C4-2B (cell line): Measurements from ENCODE around the gene CES4A.

ENCODE experiments used
- H3K27ac ChIP-seq: fragments of 450-650 bp; 2 replicates; pipeline ENCODE4 v1.5.1; 2017
- ZFX ChIP-seq: fragments of 450-650 bp; IDR thresholded peaks from 2 replicates; pipeline ENCODE4 v1.6.1; 2017
- TF ChIP-seq, protein P1 (sequence below): fragments of 450-650 bp; conservative IDR thresholded peaks from 2 replicates; pipeline ENCODE4 v1.5.1; 2017; ENCODE audit warnings: mild to moderate bottlenecking

The CES4A gene

DNA sequence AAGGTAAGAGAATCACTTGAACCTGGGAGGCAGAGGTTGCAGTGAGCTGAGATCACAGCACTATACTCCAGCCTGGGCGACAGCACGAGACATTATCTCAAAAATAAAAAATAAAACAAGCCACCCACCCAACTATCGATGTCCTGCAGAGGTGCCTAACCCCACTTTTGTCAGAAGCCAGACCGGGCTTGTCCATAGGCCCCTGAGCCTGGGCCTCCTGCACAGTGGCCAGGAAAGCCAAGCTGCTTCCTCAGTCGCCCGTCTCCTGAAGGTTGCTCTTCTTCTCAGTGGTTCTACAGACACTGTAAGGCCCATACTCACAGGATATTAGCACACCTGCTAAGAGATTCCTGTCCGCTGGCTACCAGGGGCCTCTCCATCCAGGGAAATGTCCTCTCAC, 41.8 kb upstream of the CES4A start:
- TF ChIP-seq, protein P1, sequence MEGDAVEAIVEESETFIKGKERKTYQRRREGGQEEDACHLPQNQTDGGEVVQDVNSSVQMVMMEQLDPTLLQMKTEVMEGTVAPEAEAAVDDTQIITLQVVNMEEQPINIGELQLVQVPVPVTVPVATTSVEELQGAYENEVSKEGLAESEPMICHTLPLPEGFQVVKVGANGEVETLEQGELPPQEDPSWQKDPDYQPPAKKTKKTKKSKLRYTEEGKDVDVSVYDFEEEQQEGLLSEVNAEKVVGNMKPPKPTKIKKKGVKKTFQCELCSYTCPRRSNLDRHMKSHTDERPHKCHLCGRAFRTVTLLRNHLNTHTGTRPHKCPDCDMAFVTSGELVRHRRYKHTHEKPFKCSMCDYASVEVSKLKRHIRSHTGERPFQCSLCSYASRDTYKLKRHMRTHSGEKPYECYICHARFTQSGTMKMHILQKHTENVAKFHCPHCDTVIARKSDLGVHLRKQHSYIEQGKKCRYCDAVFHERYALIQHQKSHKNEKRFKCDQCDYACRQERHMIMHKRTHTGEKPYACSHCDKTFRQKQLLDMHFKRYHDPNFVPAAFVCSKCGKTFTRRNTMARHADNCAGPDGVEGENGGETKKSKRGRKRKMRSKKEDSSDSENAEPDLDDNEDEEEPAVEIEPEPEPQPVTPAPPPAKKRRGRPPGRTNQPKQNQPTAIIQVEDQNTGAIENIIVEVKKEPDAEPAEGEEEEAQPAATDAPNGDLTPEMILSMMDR, result no peak
- no peak for TF ChIP-seq ZFX
- no peak overlapping the region for H3K27ac ChIP-seq

DNA sequence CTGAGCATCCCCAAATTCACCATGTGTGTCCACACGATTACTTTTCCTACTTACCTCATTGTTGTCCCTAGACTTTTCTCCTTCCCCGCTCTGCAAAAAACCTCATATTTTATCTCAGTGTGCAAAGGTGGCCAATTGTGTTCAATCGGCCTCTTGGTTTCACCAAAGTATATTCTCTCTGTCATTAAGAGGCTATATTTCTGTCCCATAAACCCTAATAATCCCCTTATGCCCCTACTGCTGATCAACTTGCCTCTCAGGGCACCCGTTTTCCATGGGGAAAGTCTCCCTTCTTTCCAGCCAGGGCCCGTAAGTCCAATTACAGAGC, 41.5 kb upstream of the CES4A start:
- TF ChIP-seq ZFX, result no peak
- TF ChIP-seq, protein P1, result no peak
- no peak overlapping the region for H3K27ac ChIP-seq

DNA sequence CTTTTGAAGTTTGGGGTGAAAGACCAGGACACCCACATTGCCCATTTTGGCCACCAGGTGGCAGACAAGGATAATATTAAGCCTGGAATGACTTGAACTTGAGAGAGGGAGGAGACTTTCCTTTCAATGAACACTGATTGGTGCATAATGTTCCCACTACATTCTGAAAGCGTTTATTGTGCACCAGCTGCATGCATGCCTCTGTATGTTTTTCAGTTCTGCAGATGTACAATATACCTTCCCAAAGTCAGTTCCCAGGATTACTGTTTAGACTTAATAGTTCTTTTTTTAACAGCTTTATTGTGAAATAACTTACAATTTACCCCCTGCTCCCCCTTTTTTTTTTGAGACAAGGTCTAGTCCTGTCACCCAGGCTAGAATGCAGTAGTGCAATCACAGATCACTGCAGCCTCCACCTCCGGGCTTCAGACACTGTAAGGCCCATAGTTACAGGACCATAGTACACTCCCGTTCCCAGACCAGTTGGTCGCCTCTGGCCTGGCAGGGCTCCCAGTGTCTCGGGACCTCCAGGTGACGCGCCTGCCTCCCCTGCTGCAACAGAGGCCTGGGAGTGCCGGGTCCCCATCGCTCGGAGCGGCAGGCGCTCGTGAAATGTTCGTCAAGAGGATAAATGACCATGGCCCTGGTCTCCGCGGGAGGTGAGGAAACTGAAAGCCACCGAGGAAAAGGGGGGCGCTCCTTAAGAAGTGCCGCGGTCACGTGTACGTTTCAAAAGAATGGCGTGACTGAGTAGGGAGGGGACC, 40.9 kb upstream of the CES4A start:
- no peak overlapping the region for H3K27ac ChIP-seq
- no peak for TF ChIP-seq ZFX
- TF ChIP-seq, protein P1, result peak; percentile 92

DNA sequence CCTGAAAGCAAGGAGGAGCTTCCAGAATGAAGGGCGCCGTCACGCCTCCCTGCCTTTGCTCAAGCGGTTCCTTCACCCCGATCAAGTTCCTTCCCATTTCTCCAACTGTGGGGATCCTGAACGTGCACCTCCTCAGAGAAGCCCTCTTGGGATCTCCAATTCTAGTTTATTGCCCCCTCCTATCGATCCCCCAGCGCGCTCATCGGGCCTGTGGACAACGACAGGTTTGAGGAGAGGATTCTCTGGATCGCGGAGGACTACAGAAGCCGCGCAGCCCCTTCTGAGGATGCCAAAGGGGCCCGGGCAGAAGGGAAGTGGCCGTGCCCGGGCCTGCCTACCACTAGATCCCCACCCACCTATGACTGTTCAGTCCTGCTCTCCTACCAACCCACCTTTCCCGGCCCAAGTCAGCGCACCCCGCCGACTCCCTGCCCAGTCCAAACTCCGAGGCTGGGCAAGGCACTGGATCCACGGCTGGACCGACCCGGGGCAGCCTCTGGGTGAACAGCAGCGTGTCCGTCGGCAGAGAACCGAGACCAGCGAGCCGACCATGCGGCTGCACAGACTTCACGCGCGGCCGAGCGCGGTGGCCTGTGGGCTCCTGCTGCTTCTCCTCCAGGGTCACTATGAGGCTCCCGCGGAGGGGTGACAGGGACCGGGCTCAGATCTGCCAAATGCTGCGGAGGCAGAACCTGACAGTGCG, 40.1 kb upstream of the CES4A start:
- TF ChIP-seq, protein P1, result no peak
- TF ChIP-seq ZFX, result no peak
- H3K27ac ChIP-seq, result no peak overlapping the region

DNA sequence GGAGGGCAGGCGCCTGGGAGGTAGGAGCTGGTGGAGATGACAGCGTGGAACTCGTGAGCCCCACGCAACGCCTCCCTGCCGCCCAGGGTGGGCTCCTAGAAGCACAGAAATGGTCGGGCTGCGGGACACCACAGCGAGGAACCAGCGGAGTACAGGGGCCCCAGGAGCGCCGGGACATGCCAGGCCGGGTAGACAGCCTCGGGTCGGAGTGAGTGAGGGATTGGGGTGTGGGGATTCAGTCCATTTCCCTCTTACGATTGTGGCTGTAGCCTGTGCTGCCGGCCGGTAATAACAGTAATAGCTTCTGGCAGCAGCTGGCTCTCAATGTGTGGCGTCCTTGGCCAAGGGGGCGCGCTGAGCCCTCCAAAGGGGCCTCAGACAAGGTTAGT, 39.6 kb upstream of the CES4A start:
- TF ChIP-seq, protein P1, result no peak
- no peak for TF ChIP-seq ZFX
- H3K27ac ChIP-seq, result no peak overlapping the region

DNA sequence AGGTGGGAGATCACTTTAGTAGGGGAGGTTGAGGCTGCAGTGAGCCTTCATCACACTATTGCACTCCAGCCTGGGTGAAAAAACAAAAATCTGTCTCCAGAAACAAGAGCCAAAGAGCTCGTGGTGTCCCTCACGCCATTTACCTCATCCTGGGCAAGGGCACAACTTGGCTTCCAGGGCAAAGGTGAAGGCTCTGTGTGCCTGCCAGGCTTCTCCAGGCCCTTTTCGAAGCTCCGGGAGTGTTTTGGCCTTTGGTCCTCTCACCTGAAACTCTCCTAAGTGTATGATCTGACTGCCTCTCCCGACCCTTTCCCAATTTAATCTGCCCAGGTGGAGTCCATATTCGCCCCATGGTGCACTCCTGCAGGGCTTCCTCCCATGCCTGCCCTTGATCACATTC, 38.9 kb upstream of the CES4A start:
- no peak overlapping the region for H3K27ac ChIP-seq
- TF ChIP-seq, protein P1, result no peak
- no peak for TF ChIP-seq ZFX

DNA sequence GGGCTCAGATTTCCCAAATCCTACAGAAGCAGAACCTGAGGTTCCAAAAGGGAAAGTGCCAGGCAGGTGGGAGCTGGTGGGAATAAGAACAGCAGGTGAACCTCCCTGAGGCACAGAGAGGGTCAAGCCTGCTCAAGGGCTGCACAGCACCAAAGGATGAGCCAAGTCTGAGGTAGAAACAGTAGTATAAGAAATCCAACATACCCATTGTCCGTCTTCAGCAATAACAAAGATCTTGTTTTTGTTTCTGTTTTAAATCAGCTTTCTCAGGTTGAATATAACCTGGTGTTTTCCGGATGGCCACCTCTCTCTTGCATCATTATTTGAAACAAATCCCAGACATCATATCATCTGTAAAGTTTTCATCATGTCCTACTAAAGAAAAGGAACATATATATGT, 38.0 kb upstream of the CES4A start:
- H3K27ac ChIP-seq, result no peak overlapping the region
- no peak for TF ChIP-seq ZFX
- TF ChIP-seq, protein P1, result no peak
